Panc1 (cell line): ENCODE results near the gene KRT23. TPM values are rescaled to one million over a fixed set of nuclear protein-coding genes. Genes with fewer than 3 reads are reported as not detected.

ENCODE experiments used
- ATAC-seq: fragments of 200-7000 bp; cut with Tn5 transposase; 2 replicates; pipeline ENCODE4 v1.9.1; 2020; ENCODE audit warnings: mild to moderate bottlenecking, moderate library complexity
- BruUV-seq: library from RNA; stranded (reverse); fragments of 400-500 nt; replicated peaks from 2 replicates; lab custom pipeline; 2021; lab: Mats Ljungman, UMichigan
- CTCF ChIA-PET: fragments of 300-600 bp; sonication (Branson Sonifier 250); formaldehyde crosslinking; loops from one replicate; lab custom pipeline; 2022; ENCODE audit warnings: antibody characterized with exemption; lab: Charles Lee
- POLR2A ChIA-PET: fragments of 300-600 bp; sonication (Branson Sonifier 250); formaldehyde crosslinking; loops from one replicate; lab custom pipeline; 2022; ENCODE audit warnings: antibody characterized with exemption; lab: Charles Lee
- DNase-seq: peaks from one replicate; pipeline ENCODE4 v3.0.0-alpha.2; 2010; ENCODE audit warnings: low read depth, low spot score
- H3K27ac ChIP-seq: 2 replicates; pipeline ENCODE4 v1.5.1; 2011; ENCODE audit warnings: mild to moderate bottlenecking, low read length, inconsistent platforms
- H3K27me3 ChIP-seq: fragments of 200-500 bp; sonication (Bioruptor generic); 2 replicates; pipeline ENCODE4 v1.6.0; 2014; ENCODE audit warnings: low read length, inconsistent platforms; ENCODE audit not compliant: control insufficient read depth, insufficient read depth
- H3K36me3 ChIP-seq: fragments of 200-500 bp; sonication (Bioruptor generic); 2 replicates; pipeline ENCODE4 v1.5.1; 2014; ENCODE audit warnings: inconsistent platforms, mild to moderate bottlenecking, low read length, moderate library complexity; ENCODE audit not compliant: control insufficient read depth, insufficient read depth
- H3K4me1 ChIP-seq: 2 replicates; pipeline ENCODE4 v1.5.1; 2011; ENCODE audit warnings: inconsistent platforms, mild to moderate bottlenecking, low read length, moderate library complexity; ENCODE audit not compliant: control insufficient read depth, insufficient read depth
- H3K4me3 ChIP-seq, 2 experiments: 2 replicates each; pipeline ENCODE4 v1.5.1; 2011 to 2012; ENCODE audit warnings: low read depth in 2 of 2, low read length in 2 of 2, mild to moderate bottlenecking in 2 of 2, inconsistent platforms in 1 of 2, moderate library complexity in 1 of 2
- H3K9me3 ChIP-seq: fragments of 200-500 bp; sonication (Bioruptor generic); 2 replicates; pipeline ENCODE4 v1.5.1; 2014; ENCODE audit warnings: low read depth, mild to moderate bottlenecking, inconsistent platforms, low read length, moderate library complexity; ENCODE audit not compliant: control insufficient read depth, insufficient read depth
- CTCF ChIP-seq: fragments of 450-650 bp; IDR thresholded peaks from 2 replicates; pipeline ENCODE4 v1.5.1; 2017; ENCODE audit warnings: mild to moderate bottlenecking
- POLR2AphosphoS5 ChIP-seq: IDR thresholded peaks from 2 replicates; pipeline ENCODE4 v1.6.1; 2012; ENCODE audit warnings: mild to moderate bottlenecking, low read depth, low read length, moderate library complexity
- REST ChIP-seq, 2 experiments: IDR thresholded peaks; 2 replicates each; pipeline ENCODE4 v1.6.1; 2011 to 2012; ENCODE audit warnings: low read depth in 2 of 2, control low read depth in 1 of 2, low read length in 1 of 2, mild to moderate bottlenecking in 1 of 2, moderate library complexity in 1 of 2; ENCODE audit not compliant: insufficient read depth in 1 of 2
- SIN3A ChIP-seq: IDR thresholded peaks from 2 replicates; pipeline ENCODE4 v1.6.1; 2012; ENCODE audit warnings: low read depth, mild to moderate bottlenecking, low read length, moderate library complexity, borderline replicate concordance; ENCODE audit not compliant: insufficient read depth
- TCF7L2 ChIP-seq: IDR thresholded peaks from 2 replicates; pipeline ENCODE4 v1.6.1; 2011; ENCODE audit warnings: mild to moderate bottlenecking, low read depth, low read length, inconsistent platforms
- in situ Hi-C: cut with HindIII; loops from 2 replicates; pipeline ENCODE4 v1.10.0; 2016; ENCODE audit warnings: low sequenced_read_pairs, low pct_unique_long_range_greater_than_20kb
- intact Hi-C: fragments of 100-400 bp; cut with micrococcal nuclease; formaldehyde crosslinking; loops from one replicate; pipeline ENCODE4 v1.10.0; 2022; ENCODE audit not compliant: unreplicated experiment
- total RNA-seq: library from RNA; stranded (reverse); gene quantifications from one replicate; pipeline ENCODE4 v1.2.1, GENCODE V29; 2021; ENCODE audit not compliant: unreplicated experiment

KRT23 gene
- total RNA-seq, 1 experiment from 2014 or later = not detected

- Histone ChIP-seq H3K9me3 (no peaks in the 10 kb centered on the region), H3K27ac (no peak overlapping the region), H3K27me3 (peaks cover 18% of the 10 kb centered on the region), H3K4me1 (no peaks in the 10 kb centered on the region), H3K36me3 (no peaks in the 10 kb centered on the region), H3K4me3 (no peak overlapping the region)
- intact Hi-C loops = no loop called here
- in situ Hi-C loops = no loop called here
- CTCF ChIA-PET = no interaction called here
- ATAC-seq (no peak), DNase-seq (no peak)
- POLR2A ChIA-PET = no interaction called here
- TF ChIP-seq CTCF (no peak), REST (IDR thresholded peaks at IDR 0.05; ENCODE audit: insufficient read depth in 1 of 2, low read depth in 2 of 2, low read length in 1 of 2) (no peak), POLR2AphosphoS5 (no peak), SIN3A (no peak), TCF7L2 (no peak)
- no TSS peak for BruUV-seq
Measured at GRCh38 chr17:40935624-40936023, 1.8 kb downstream of the KRT23 start.

GRCh38 chr17:40932608-40933007 lies 4.8 kb downstream of the KRT23 start:
- ATAC-seq = no peak
- Histone ChIP-seq H3K27me3 (peaks cover 18% of the 10 kb centered on the region), H3K4me1 (no peaks in the 10 kb centered on the region), H3K27ac (no peak overlapping the region), H3K4me3 (no peak overlapping the region), H3K9me3 (no peaks in the 10 kb centered on the region), H3K36me3 (no peaks in the 10 kb centered on the region)
- POLR2A ChIA-PET = no interaction called here
- TF ChIP-seq SIN3A (no peak), POLR2AphosphoS5 (no peak), REST (IDR thresholded peaks at IDR 0.05; ENCODE audit: insufficient read depth in 1 of 2, low read depth in 2 of 2, low read length in 1 of 2) (no peak), TCF7L2 (no peak), CTCF (no peak)
- intact Hi-C loops = no loop called here
- no peak for DNase-seq
- CTCF ChIA-PET = no interaction called here
- no TSS peak for BruUV-seq
- in situ Hi-C loops = no loop called here
